ENCODE results near the gene PPFIBP1. TPM values are rescaled to one million over a fixed set of nuclear protein-coding genes. Genes with fewer than 3 reads are reported as not detected.

Gene PPFIBP1
- total RNA-seq, 2 donors from 2014 or later: 98.5 to 213 TPM

DNA sequence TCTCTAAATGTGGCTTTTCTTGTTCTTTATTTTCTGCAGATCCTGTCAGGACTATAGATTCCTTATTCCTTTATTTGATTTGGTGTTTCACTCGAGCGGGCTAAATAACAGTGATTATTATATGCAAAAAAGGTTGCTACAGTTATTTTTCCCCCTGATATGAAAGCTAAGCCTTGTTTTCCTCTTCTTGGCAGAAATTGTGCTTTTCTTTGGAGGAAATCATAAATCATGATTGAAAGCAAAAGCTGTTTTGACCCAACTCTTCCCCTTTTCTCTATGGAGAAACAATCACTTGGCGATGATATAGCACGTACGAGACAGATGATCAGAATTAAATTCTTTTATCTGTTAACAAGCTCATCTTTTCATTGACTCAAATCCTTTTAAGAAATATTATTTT lies 31.4 kb downstream of the PPFIBP1 start:
- peaks cover 55% of the 10 kb centered on the region for H3K4me1 Mint-ChIP-seq
- peaks cover 6% of the 10 kb centered on the region for H3K36me3 Mint-ChIP-seq (ENCODE audit: low read depth)
- Histone ChIP-seq H3K9ac (ENCODE audit: extremely low read depth, low read length, poor library complexity, severe bottlenecking) (no peak overlapping the region), H3K4me3 (ENCODE audit: low read length) (no peak overlapping the region), H3K36me3 (ENCODE audit: control insufficient read depth, insufficient read depth, low read length) (no peaks in the 10 kb centered on the region), H3K4me1 (ENCODE audit: control insufficient read depth, insufficient read depth, low read length) (peaks cover 17% of the 10 kb centered on the region), H3K27me3 (ENCODE audit: control insufficient read depth, insufficient read depth, low read length, poor library complexity, severe bottlenecking) (no peaks in the 10 kb centered on the region), H3K27ac (ENCODE audit: low read depth, low read length) (no peak overlapping the region), H3K9me3 (ENCODE audit: control insufficient read depth, low read length) (no peaks in the 10 kb centered on the region)
- TF ChIP-seq, protein P1, sequence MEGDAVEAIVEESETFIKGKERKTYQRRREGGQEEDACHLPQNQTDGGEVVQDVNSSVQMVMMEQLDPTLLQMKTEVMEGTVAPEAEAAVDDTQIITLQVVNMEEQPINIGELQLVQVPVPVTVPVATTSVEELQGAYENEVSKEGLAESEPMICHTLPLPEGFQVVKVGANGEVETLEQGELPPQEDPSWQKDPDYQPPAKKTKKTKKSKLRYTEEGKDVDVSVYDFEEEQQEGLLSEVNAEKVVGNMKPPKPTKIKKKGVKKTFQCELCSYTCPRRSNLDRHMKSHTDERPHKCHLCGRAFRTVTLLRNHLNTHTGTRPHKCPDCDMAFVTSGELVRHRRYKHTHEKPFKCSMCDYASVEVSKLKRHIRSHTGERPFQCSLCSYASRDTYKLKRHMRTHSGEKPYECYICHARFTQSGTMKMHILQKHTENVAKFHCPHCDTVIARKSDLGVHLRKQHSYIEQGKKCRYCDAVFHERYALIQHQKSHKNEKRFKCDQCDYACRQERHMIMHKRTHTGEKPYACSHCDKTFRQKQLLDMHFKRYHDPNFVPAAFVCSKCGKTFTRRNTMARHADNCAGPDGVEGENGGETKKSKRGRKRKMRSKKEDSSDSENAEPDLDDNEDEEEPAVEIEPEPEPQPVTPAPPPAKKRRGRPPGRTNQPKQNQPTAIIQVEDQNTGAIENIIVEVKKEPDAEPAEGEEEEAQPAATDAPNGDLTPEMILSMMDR (conservative IDR thresholded peaks at IDR 0.05): no peak
- H3K27me3 Mint-ChIP-seq (ENCODE audit: insufficient read depth): no peaks in the 10 kb centered on the region
- 92% methylated on average over 5 of the region's 5 CpGs; no CpG with 5 or more reads in 1 of the 2 experiments for WGBS, 2 experiments (ENCODE audit: insufficient coverage in 1 of 2, insufficient read length in 1 of 2)
- no peak overlapping the region for H3K4me3 Mint-ChIP-seq
- H3K9me3 Mint-ChIP-seq: no peaks in the 10 kb centered on the region
- H3K27ac Mint-ChIP-seq: no peak overlapping the region
- DNase-seq: no peak

DNA sequence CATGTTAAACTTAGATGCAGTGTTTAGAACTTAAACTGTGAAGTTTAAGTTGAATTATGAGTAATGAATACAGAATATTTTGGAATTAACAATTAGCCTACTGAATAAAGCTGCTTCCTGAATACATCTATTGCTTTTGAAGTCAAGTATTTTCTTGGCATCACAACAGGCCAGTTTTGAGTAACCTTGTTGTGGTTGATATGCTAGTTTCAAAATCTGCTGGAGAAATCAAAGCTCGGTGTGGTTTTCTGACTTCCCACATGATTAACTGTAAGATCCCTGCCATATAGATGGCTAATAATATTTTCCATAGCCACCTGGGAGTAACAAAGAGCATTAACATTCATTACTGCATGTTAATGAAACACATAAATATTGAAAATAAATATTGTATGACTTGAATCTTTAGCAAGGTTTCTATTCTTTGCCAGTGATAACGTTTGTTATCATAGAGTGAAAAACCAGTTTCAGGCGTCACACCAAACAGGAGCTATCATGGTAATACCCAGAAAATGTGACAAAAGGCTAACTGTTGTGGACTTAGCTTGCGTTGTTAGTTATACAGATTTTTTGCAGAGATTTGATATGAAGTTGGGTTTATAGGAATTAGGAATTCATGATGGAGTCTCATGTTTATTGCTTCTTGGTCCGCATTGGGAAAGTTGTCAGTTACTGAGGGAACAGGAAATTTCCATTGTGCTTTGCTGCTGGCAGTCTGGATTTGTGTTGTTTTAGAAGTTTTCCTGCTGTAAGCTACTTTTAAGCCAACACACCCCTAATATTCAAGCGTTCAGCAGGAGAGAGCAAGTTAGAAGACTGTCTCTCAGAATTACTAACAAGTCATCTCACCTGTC lies 32.1 kb downstream of the PPFIBP1 start:
- H3K27ac ChIP-seq (ENCODE audit: low read depth, low read length): no peak overlapping the region
- H3K9me3 ChIP-seq (ENCODE audit: control insufficient read depth, low read length): no peaks in the 10 kb centered on the region
- Mint-ChIP-seq H3K27me3 (ENCODE audit: insufficient read depth) (no peaks in the 10 kb centered on the region), H3K9me3 (no peaks in the 10 kb centered on the region), H3K4me3 (no peak overlapping the region), H3K36me3 (ENCODE audit: low read depth) (peaks cover 6% of the 10 kb centered on the region), H3K27ac (no peak overlapping the region), H3K4me1 (peaks cover 59% of the 10 kb centered on the region)
- H3K36me3 ChIP-seq (ENCODE audit: control insufficient read depth, insufficient read depth, low read length): no peaks in the 10 kb centered on the region
- 80 to 81% methylated on average over 4 to 6 of the region's 6 CpGs for WGBS, 2 experiments (ENCODE audit: insufficient coverage in 1 of 2, insufficient read length in 1 of 2)
- H3K9ac ChIP-seq (ENCODE audit: extremely low read depth, low read length, poor library complexity, severe bottlenecking): no peak overlapping the region
- peaks cover 17% of the 10 kb centered on the region for H3K4me1 ChIP-seq (ENCODE audit: control insufficient read depth, insufficient read depth, low read length)
- no peak overlapping the region for H3K4me3 ChIP-seq (ENCODE audit: low read length)
- no peaks in the 10 kb centered on the region for H3K27me3 ChIP-seq (ENCODE audit: control insufficient read depth, insufficient read depth, low read length, poor library complexity, severe bottlenecking)
- DNase-seq: no peak
- TF ChIP-seq, protein P1 (conservative IDR thresholded peaks at IDR 0.05): no peak

DNA sequence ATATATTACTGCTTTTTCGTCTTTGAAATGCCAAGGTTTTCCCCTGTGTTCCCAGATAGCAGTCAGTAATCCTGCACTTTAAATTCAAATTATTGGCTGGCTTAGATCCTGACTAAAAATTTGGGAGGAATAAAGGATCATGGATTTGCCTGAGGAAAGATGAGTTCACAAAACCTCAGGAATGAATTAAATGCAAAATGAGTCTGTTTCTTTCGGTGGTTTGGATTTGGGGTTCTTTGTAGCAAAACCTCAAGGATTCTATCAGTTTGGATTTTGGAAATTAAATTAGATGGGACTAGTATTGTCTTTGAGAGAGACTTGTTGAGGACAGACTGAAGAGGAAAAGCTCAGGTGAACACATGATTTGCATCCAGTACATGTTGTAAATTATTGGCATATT lies 36.1 kb downstream of the PPFIBP1 start:
- H3K27me3 ChIP-seq (ENCODE audit: control insufficient read depth, insufficient read depth, low read length, poor library complexity, severe bottlenecking): no peaks in the 10 kb centered on the region
- no peak overlapping the region for H3K4me3 ChIP-seq (ENCODE audit: low read length)
- peaks cover 13% of the 10 kb centered on the region for H3K36me3 ChIP-seq (ENCODE audit: control insufficient read depth, insufficient read depth, low read length)
- H3K27ac Mint-ChIP-seq: peak overlapping the region; percentile 9
- peaks cover 39% of the 10 kb centered on the region for H3K4me1 Mint-ChIP-seq
- H3K4me3 Mint-ChIP-seq: no peak overlapping the region
- H3K27me3 Mint-ChIP-seq (ENCODE audit: insufficient read depth): no peaks in the 10 kb centered on the region
- H3K9me3 ChIP-seq (ENCODE audit: control insufficient read depth, low read length): peaks cover 5% of the 10 kb centered on the region
- H3K27ac ChIP-seq (ENCODE audit: low read depth, low read length): no peak overlapping the region
- no peak overlapping the region for H3K9ac ChIP-seq (ENCODE audit: extremely low read depth, low read length, poor library complexity, severe bottlenecking)
- TF ChIP-seq, protein P1 (conservative IDR thresholded peaks at IDR 0.05): no peak
- H3K9me3 Mint-ChIP-seq: peaks cover 5% of the 10 kb centered on the region
- no peak for DNase-seq
- peaks cover 9% of the 10 kb centered on the region for H3K36me3 Mint-ChIP-seq (ENCODE audit: low read depth)
- H3K4me1 ChIP-seq (ENCODE audit: control insufficient read depth, insufficient read depth, low read length): peaks cover 7% of the 10 kb centered on the region
- WGBS, 2 experiments (ENCODE audit: insufficient coverage in 1 of 2, insufficient read length in 1 of 2): 88 to 94% methylated on average over 2 of the region's 2 CpGs
